HG02588 (cell line): ENCODE data around the gene CD69.

Source experiments
- ATAC-seq: cut with Tn5 transposase; IDR thresholded peaks from one replicate; pipeline ENCODE4 v1.9.1; 2021; ENCODE audit warnings: mild to moderate bottlenecking, moderate library complexity; ENCODE audit not compliant: unreplicated experiment

CD69 gene

DNA sequence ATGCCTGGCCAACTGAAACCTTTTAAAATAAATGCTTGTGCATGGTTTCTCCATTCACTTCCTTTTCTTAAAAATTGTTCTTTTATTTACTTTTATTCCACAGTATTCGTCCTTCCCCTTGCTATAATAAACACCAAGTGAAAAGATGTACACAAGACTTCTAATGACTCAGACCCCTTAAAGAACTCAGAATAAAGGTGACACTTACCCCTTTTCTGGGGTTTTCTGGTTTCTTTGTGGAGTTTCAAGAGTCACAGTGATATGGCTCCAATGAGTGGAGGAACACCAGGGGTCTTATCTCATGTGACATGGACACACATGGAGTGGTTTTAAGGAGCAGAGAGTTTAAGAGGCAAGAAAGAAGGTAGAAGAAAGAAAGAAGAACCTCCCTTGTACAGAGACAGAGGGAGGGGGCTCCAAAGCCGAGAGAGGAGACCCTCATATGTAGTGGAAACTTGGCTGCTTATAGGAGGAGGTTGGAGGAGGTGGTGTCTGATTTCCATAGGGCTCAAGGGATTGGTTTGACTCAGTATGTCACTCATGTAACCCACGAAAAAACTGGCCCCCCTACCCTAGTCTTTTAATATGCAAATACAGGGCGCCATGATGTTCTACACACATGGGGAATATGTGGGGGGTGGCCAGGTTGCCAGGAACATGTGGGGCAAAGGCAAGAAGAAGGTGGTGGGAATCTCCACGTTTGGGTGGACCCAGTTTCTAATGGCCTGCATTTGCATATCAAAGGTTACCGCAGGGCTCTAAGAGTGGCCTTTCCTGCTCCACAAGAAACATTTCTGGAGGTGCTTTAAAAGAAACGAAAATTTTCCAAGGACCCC is 22.1 kb upstream of the CD69 start:
- ATAC-seq = no peak

DNA sequence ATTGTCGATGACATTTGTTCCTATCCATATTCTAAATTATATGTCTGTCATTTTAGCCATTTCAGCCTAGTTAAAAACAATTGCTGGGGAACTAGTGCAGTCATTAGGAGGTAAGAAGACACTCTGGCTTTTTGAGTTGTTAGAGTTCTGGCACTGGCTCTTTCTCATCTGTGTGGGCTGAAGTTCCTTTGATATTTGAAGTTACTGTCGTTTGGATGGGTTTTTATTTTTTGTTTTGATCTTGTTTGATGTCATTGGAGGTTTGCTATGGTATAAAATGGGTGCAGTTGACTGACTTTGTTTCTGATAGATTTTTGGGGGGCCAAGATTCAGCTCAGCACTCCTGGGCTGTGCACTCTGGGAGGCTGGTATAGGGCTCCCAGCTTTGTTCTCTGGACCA is 20.7 kb upstream of the CD69 start:
- ATAC-seq = no peak

DNA sequence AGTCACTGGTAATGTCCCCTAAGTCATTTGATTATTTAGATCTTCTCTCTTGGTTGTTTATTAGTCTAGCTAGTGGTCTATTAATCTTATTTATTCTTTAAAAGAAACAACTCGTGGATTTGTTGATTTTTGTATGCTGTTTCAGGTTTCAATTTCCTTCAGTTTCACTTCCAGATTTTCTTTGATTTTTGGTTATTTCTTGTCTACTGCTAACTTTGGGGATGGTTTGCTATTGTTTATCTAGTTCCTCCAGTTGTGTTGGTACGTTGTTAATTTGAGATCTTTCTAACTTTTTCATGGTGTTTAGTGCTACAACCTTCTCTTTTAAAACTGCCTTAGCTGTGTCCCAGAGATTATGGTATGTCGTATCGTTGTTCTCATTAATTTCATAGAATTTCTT is 18.5 kb upstream of the CD69 start:
- no peak for ATAC-seq

DNA sequence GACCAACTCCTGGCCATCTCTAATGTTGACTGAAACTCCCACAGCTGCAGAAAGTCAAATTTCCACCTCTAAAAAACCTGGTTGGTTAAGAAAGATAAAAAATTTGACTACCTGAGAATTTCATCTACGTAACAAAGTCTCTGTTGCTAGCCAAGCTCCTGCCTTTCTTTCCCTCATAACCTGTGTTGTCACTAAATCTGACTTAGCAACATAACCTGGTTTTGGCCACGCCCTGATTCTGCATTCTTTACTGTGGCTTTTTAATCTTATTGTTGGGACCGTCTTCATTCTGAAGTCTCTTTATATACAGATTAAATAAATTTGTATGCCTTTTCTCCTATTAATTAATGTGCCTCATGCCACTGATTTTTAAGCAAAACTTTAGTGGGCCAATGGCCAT is 16.1 kb upstream of the CD69 start:
- ATAC-seq = no peak

DNA sequence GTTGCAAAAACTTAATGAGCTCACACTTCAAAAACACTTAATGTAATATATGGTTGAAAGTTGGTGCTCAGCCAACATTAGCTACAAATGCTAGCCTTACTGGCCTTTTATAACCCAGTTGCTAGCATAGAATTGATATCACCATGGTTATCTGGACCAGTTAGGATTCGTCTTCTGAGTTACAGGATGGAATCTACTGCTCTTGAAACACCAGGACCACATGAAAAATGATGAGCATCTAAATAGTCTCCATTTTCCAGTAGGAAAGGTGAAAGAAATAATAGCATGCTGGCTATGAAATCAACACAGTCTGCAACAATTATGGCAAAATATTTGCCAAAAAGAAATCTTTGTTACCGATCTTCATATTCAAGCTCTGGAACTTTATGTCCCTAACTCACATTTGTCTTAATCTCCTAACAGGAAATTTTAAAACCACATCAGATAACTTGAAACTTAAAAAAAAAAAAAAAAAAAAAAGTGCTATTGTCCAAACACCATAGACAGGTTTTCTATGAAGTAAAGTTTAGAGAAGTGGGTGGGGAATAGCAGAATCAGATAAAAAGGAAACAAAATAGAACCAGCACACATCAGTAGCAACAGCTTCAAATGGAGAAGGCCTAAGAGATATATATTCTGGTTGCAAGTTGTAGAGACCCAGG is 12.6 kb upstream of the CD69 start:
- no peak for ATAC-seq

DNA sequence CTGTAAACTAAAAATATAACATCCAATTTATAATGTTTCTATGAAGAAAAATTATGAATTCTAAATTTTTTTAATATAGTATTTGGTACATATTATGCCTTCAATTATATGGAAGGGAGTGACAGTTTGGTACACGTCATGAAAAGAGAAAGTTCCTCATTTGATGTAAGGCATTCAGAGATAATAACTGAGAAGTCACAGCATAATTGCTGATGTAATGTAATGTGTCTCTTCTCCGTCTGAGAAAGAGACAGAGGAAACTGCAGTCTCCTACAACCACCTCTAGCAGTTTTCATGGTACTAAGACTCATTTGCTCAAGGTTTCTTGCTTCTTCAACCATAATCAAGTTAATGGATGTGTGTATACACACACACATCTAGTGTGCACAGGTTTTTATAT is 2.3 kb upstream of the CD69 start:
- ATAC-seq = no peak

DNA sequence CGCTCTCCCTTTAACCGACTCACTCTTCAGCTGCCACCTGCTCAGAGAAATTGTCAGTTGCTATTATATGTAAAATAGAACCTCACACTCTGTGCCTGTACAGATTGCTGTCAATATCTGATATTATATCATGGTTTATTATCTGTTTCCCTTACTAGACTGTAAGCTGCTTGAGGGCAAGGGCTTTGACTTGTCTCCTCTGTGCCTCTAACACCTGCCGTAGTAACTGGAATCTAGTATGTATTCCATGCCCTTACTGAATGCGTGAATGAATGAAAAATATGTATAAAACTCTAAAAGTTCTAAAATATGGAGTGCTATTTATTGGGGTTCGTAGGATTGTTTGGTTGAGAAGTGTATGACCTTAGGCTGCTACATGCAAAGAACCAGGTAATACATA is 1.7 kb upstream of the CD69 start:
- ATAC-seq = no peak

DNA sequence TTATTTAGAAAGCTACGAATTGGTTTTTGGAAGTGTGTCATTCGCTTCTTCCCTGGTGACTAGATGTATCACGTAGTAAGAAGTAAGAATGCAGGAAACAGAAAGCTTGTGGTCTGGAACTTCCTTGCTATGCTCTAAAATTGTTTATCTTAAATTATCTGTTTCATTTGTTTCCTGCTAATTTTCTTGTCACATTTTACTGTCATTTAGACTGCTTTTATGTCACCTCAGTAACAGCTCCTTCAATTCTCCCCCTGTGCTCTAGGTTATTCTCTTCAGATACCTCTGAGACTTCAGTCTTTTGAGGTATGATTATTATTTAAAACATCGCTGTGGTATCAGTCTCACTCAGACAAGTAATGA is 699 bp upstream of the CD69 start:
- ATAC-seq = no peak

DNA sequence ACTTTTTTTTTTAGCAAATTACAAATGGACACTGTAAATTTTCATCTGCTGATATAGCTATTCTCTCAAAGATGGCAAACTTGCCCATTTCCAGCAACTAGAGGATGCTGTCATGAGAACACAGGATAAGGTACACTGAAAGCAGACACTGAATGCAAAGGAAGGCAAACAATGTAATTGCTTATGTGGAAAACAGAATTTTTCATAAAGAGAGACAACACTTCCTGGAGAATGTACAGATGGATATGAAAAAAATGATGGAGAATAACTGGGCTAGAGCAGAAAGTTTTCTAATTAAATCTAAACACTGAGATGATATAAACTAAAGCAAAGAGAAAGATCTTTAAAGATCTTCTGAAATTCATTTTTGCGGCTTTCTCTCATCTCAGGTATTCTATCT is 581 bp downstream of the CD69 start:
- ATAC-seq = no peak

DNA sequence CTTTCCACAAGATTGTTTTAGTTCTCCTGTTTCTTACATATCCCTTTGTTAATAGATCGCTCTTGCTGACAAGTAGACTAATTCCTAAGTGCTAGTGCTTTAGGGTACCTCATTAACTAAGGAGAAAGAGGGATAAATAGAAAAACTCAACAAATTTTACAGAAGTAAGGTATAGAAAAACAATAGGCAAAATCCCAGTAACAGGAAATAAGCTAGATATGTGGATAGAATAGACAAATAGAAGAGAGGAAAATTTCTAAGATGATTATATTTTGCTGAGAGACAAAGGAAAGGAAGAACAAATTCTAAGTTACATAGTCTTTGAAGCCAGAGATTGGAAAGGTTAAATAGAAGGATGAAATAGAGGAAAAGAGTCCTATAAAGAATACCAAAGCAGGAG is 1.0 kb downstream of the CD69 start:
- ATAC-seq = no peak

DNA sequence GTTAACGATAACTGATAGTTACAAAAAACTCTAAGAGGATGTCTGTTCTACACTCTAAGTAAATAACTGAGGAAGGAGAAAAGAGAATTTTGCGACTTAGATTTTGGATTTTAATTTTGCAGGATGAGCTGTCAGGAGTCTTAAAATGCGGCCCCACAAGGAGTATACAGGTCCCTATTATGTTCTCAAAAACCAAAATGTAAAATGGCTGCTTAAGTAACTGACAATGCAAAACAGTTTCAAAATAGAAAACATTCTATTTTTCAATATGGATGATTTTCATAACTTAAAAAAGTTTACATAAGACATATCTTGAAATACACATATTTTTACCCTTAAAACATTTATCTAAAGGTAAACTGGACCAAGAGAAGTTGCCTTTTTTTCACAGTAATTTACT is 2.6 kb downstream of the CD69 start:
- ATAC-seq = no peak

DNA sequence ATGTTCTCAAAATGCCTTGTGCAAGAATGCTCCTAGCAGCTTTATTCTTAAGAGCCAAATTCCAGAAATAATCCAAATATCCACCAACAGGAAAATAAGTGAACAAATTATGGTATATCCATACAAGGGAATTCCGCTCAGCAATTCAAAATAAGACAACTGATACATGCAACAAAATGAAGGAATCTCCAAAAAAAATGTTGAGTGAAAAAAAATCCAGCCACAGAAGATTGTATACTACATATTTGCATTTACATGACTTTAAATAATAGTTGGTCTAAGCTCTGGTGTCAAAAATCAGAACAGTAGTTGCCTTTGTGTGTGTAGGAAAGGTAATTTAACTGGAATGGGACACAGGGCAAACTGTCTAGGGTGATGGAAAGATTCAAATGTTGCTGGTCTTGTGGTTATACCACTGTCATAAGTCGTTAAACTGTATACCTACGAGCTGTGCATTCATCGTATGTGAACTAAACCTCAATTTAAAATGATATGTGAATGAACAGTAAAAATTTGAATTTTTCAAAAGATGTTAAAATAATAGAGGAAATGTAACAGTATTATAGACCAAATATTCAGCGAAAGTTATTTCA is 3.2 kb downstream of the CD69 start:
- ATAC-seq = no peak

DNA sequence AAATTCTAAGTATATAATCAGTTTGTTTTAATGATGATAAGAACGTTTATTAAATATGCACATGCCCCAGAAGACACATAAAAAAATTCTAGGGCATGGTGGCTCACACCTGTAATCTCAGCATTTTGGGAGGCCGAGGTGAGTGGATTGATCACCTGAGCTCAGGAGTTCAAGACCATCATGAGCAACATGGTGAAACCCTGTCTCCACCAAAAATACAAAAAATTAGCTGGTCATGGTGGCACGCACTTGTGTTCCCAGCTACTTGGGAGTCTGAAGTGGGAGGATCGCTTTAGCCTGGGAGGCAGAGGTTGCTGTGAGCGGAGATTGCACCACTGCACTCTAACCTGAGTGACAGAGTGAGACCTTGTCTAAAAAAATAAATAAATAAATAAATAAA is 4.0 kb downstream of the CD69 start:
- no peak for ATAC-seq

DNA sequence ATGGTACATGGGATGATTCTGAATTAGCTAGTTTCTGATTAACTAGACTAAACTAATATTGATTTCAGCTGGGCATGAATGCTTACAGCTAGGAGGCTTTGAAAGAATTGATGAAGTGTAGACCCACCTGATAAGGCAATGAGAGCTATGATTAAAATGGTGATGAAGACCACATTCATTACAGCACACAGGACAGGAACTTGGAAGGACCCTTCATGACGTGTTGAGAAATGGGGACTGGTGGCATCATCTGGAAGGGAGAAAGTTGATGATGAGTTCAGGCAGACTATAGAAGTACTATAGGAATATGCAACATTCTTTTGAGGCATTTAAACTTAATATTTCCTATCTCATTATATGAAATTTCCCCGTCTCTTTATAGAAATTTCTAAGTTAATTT is 4.5 kb downstream of the CD69 start:
- ATAC-seq = no peak

DNA sequence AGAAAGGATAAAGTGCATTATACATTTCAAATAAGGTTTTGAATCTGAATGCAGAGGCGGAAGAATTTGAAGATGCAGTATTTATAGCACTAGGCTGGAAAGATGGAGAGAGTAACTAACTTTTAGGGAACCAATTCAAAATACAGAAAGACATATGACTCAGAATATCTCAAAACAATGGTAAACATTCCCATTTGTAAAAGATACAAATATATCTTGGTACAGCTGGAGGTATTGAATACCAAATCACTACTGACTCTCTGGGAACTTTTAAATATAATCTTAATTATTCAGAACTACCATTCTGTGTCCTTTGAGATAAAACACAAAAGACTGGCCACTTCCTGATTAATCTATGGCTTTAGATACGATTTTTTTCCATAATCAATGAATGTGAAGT is 5.1 kb downstream of the CD69 start:
- no peak for ATAC-seq

DNA sequence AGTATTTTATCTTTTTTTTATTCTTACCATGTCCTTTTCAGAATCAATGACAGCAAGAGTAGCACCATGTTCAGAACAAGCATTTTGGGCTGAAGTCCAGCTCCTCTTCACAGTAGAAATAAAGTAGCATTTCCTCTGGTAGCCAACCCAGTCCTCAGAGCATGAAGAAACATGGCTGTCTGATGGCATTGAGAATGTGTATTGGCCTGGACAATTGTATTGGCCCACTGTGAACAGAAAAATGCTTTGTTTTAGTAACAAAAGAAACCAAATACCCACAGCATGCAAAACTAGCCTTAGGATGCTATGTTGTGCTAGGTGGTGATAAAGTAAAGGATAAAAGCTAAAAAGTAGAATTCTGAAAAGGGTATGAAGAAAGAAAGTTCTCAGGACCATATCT is 5.7 kb downstream of the CD69 start:
- ATAC-seq = no peak

DNA sequence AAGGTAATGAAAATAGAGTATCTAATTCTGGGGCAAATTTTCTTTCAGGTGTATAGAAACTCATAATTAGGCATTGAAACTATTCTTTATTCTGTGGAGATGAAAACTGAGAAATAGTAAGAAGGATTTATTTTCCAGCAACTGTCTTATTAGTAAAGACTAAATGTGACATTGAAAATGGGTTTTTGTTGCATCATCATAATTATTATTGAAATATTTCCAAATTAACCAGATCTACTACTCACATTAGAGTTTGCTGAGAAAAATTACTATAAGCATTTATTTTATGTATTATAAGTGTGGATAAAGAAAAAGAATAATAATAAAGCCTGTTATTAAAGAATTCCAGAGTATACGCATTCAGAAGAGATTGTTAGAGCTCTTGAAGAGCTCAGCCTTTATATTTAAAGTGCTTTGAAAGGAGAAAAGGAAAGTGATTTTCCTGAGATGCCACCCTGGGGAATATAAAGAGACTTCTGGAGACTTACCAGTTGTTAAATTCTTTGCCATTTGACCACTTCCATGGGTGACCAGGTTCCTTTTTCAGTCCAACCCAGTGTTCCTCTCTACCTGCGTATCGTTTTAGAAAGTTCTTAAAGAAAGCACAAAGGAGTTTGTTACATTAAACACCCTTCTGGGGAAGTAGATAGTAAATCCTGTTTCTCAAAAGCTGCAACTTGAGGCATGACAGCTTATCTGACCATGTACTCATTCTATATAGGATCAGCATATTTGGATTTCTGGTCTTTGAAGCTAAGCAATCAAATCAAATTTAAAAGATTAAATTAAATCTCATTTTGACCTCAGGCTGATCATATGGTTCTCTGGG is 6.4 kb downstream of the CD69 start:
- ATAC-seq = no peak

DNA sequence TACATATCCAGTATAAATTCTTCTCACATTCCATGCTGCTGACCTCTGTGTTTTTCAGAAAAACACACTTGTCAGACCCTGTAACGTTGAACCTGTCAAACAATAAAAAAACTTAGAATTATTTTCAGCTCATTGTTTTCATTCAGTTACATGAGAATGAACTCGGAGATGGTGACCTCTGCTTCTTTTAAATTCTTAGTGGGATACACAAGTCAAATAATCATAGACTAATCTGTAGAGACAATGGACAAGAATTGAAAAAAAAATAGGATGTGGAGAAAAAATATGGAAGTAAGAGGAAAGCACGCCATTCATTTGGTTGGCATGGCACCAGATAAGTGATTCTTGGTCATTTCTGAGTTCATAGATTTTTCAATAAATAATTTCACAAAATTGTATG is 7.2 kb downstream of the CD69 start:
- no peak for ATAC-seq

DNA sequence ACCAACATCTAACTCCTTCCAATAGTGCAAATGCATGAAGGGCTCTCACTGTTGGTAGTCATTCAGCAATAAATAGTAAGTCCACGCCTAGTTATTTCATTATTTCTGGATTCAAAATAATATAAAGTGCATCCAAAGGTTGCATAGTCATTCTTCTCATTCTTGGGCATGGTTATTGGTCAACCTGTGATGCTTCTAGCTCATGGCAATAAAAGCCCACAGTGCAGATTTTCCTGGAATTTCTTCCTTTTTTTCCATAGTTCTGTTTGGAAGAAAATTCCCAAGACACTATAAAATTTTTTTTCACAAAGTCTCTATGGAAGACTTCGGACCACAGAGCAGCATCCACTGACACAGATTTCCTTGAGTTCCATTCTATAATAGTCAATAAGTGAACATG is 7.6 kb downstream of the CD69 start:
- no peak for ATAC-seq

DNA sequence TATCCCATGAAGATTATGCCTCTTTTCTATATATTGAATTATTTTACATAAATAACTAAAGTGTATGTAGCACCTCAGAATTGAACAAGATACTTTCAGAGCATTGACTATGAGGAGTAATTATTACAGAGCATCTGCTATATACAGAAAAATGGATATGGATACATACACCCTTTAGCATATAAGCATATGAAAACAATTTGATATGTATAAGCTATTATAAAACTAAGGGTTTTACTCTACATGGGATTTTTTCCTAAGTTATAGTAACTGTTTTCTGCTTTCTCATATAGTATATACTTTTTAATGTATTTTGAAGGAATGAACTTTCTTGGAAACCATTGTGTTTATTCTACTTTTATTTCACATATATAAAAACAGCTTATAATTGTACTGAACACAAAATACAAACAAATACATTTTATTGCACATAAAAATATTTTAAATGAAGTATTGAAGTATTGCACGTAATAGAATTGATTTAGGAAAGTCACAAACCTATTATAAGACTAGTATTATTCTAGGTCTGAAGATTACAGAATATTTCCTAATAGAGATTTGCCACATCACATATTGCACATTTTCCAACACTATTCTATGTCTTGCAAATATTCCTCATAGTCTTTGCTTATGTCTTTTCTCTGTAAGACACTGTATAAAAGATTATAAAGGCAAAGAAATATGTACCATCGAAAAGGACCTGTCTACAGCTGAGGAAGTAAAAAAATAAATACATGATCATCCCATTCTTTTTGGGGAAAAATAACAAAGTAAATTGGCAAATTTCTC is 8.4 kb downstream of the CD69 start:
- no peak for ATAC-seq
